Ecto neural progenitor cell (in vitro differentiated cells): ENCODE data around the gene NAA38.

ENCODE experiments used
- DNase-seq: peaks from one replicate; pipeline ENCODE4 v3.0.0-alpha.2; 2018; ENCODE audit warnings: low spot score

Gene NAA38

GRCh38 chr17:7856811-7857712 is at the start of gene NAA38:
NAA38 (minus strand) TSS chr17:7857559; CDS start chr17:7857463, 96 bp downstream.
- peak; percentile 99 for DNase-seq

- no peak for DNase-seq
Observed at GRCh38 chr17:7903154-7904103, 46.1 kb upstream of the NAA38 start.

- DNase-seq: peak; percentile 16
Observed at GRCh38 chr17:7897773-7898172, 40.4 kb upstream of the NAA38 start.

- peak; percentile 28 for DNase-seq
Observed at GRCh38 chr17:7897090-7897489, 39.7 kb upstream of the NAA38 start.

- peak; percentile 39 for DNase-seq
Observed at GRCh38 chr17:7894866-7895265, 37.5 kb upstream of the NAA38 start.

GRCh38 chr17:7894226-7894625 is 36.9 kb upstream of the NAA38 start:
- peak; percentile 34 for DNase-seq

GRCh38 chr17:7893187-7893880 is 36.0 kb upstream of the NAA38 start:
- peak; percentile 24 for DNase-seq

GRCh38 chr17:7889166-7889955 is 32.0 kb upstream of the NAA38 start:
- DNase-seq: peak; percentile 87

GRCh38 chr17:7888184-7888920 is 31.0 kb upstream of the NAA38 start, which contains the start of gene CHD3:
CHD3 (plus strand) TSS chr17:7888789; CDS start chr17:7889001, 212 bp downstream.
- DNase-seq: no peak

GRCh38 chr17:7887482-7888183 is 30.3 kb upstream of the NAA38 start:
- DNase-seq: peak; percentile 90

- no peak for DNase-seq
Observed at GRCh38 chr17:7887038-7887481, 29.7 kb upstream of the NAA38 start.

- peak; percentile 77 for DNase-seq
Observed at GRCh38 chr17:7886227-7887037, 29.1 kb upstream of the NAA38 start.

- DNase-seq: peak; percentile 83
Observed at GRCh38 chr17:7885367-7886226, 28.2 kb upstream of the NAA38 start.

- DNase-seq: no peak
Observed at GRCh38 chr17:7884581-7885366, 27.4 kb upstream of the NAA38 start.

GRCh38 chr17:7883781-7884386 is 26.5 kb upstream of the NAA38 start:
- no peak for DNase-seq

GRCh38 chr17:7882629-7883028 is 25.3 kb upstream of the NAA38 start:
- DNase-seq: peak; percentile 31
